Endothelial cell of umbilical vein (primary cell): ENCODE data around the gene ORMDL3. TPM values are rescaled to one million over a fixed set of nuclear protein-coding genes. Genes with fewer than 3 reads are reported as not detected.

ENCODE experiments used
- Bru-seq: library from RNA; stranded (reverse); fragments of 400-500 nt; gene quantifications from one replicate; lab custom pipeline; 2021; lab: Mats Ljungman, UMichigan
- BruChase-seq, 2 experiments: library from RNA; stranded (reverse); fragments of 400-500 nt; gene quantifications; one replicate each; lab custom pipeline; 2021; lab: Mats Ljungman, UMichigan
- BruUV-seq: library from RNA; stranded (reverse); fragments of 400-500 nt; replicated peaks from 2 replicates; lab custom pipeline; 2021; lab: Mats Ljungman, UMichigan
- CTCF ChIA-PET: fragments of 300-600, 350-600 bp; sonication (Branson Sonifier 250); formaldehyde crosslinking; loops from one replicate; lab custom pipeline; 2021; ENCODE audit warnings: antibody characterized with exemption, inconsistent platforms; lab: Charles Lee
- POLR2A ChIA-PET: fragments of 300-600, 350-600 bp; sonication (Branson Sonifier 250); formaldehyde crosslinking; loops from one replicate; lab custom pipeline; 2021; ENCODE audit warnings: antibody characterized with exemption, inconsistent platforms; lab: Charles Lee
- DNase-seq: peaks from one replicate; pipeline ENCODE4 v3.0.0-alpha.2; 2011; ENCODE audit warnings: low read depth, low spot score
- FAIRE-seq: peaks from 2 replicates; lab custom pipeline; 2011; peaks lifted over from hg19 to GRCh38; lab: Jason Lieb, UNC
- H2AFZ ChIP-seq: 2 replicates; pipeline ENCODE4 v1.6.0; 2012; ENCODE audit warnings: low read depth, low read length, control low read depth, inconsistent platforms
- H3K27ac ChIP-seq: 2 replicates; pipeline ENCODE4 v1.5.1; 2011; ENCODE audit warnings: low read depth, mild to moderate bottlenecking, control low read depth, low read length, moderate library complexity; ENCODE audit not compliant: insufficient read depth
- H3K27me3 ChIP-seq, 2 experiments: 2 replicates each; pipeline versions ENCODE4 v1.6.0 to v1.6.1; 2011; ENCODE audit warnings: low read length in 2 of 2, mixed read lengths in 1 of 2; ENCODE audit not compliant: control insufficient read depth in 2 of 2, insufficient read depth in 2 of 2
- H3K36me3 ChIP-seq, 2 experiments: 2 replicates in 1 of 2; 3 replicates in 1 of 2; pipeline ENCODE4 v1.5.1; 2011; ENCODE audit warnings: low read length in 2 of 2, mild to moderate bottlenecking in 1 of 2, moderate library complexity in 1 of 2; ENCODE audit not compliant: control insufficient read depth in 2 of 2, insufficient read depth in 2 of 2; ENCODE audit errors: extremely low read depth in 1 of 2
- H3K4me1 ChIP-seq: 3 replicates; pipeline ENCODE4 v1.5.1; 2011; ENCODE audit warnings: mild to moderate bottlenecking, low read length; ENCODE audit not compliant: control insufficient read depth, insufficient read depth; ENCODE audit errors: extremely low read depth
- H3K4me2 ChIP-seq: 2 replicates; pipeline ENCODE4 v1.6.1; 2011; ENCODE audit warnings: low read length, control low read depth, mixed read lengths; ENCODE audit not compliant: insufficient read depth
- H3K4me3 ChIP-seq, 3 experiments: fragments of 200-600 bp in 1 of 3; sonication (generic), shearing (Covaris generic) in 1 of 3; replicated peaks in 1 of 3; 2 replicates each; pipeline ENCODE4 v1.5.1; 2011 to 2016; ENCODE audit warnings: control low read depth in 3 of 3, low read length in 3 of 3, mild to moderate bottlenecking in 2 of 3, inconsistent platforms in 1 of 3, low read depth in 1 of 3, moderate library complexity in 1 of 3; ENCODE audit not compliant: insufficient read depth in 1 of 3
- H3K79me2 ChIP-seq: 2 replicates; pipeline ENCODE4 v1.6.0; 2012; ENCODE audit warnings: low read length, inconsistent platforms; ENCODE audit not compliant: control insufficient read depth, insufficient read depth
- H3K9ac ChIP-seq: replicated peaks from 2 replicates; pipeline ENCODE3; 2011; ENCODE audit warnings: low read length, control low read depth; ENCODE audit not compliant: insufficient read depth; ENCODE audit errors: extremely low read depth
- H3K9me1 ChIP-seq: replicated peaks from 3 replicates; pipeline ENCODE4 v1.6.0; 2011; ENCODE audit warnings: mild to moderate bottlenecking, low read length; ENCODE audit not compliant: control insufficient read depth, insufficient read depth; ENCODE audit errors: extremely low read depth
- H3K9me3 ChIP-seq: replicated peaks from 2 replicates; pipeline ENCODE4 v1.5.1; 2012; ENCODE audit warnings: low read length, inconsistent platforms; ENCODE audit not compliant: control insufficient read depth, insufficient read depth
- H4K20me1 ChIP-seq: replicated peaks from 2 replicates; pipeline ENCODE3; 2011; ENCODE audit warnings: mild to moderate bottlenecking, low read length; ENCODE audit not compliant: control insufficient read depth, insufficient read depth; ENCODE audit errors: extremely low read depth
- EZH2 ChIP-seq: IDR thresholded peaks from 2 replicates; pipeline ENCODE4 v1.6.1; 2012; ENCODE audit warnings: borderline replicate concordance, low read depth, mild to moderate bottlenecking, moderate library complexity, low read length, inconsistent platforms; ENCODE audit not compliant: severe bottlenecking
- FOS ChIP-seq: IDR thresholded peaks from 2 replicates; pipeline ENCODE4 v1.6.1; 2011; ENCODE audit warnings: mild to moderate bottlenecking, low read length, moderate library complexity, borderline replicate concordance; ENCODE audit not compliant: insufficient read depth
- POLR2A ChIP-seq: IDR thresholded peaks from 2 replicates; pipeline ENCODE4 v1.6.1; 2012; ENCODE audit warnings: low read depth, mild to moderate bottlenecking, control low read depth, low read length
- POLR2AphosphoS5 ChIP-seq: IDR thresholded peaks from 2 replicates; pipeline ENCODE4 v1.6.1; 2012; ENCODE audit warnings: low read depth, mild to moderate bottlenecking, control low read depth, low read length, moderate library complexity; ENCODE audit not compliant: insufficient read depth
- dilution Hi-C: fragments of 300-500 bp; cut with MboI; formaldehyde crosslinking; loops from one replicate; pipeline ENCODE4 v1.15.0; 2019; ENCODE audit warnings: low sequenced_read_pairs; ENCODE audit not compliant: extremely low pct_ligation_motif_present
- intact Hi-C: fragments of 100-400 bp; cut with micrococcal nuclease; formaldehyde crosslinking; loops from one replicate; pipeline ENCODE4 v1.10.0; 2022
- long read RNA-seq: library from polyadenylated mRNA; stranded (forward); transcript quantifications from one replicate; pipeline ENCODE4 v2.0.0, GENCODE V29; 2021
- polyA minus RNA-seq, 3 experiments: library from RNA; depleted of rRNA, polyadenylated mRNA; stranded (reverse); fragments of >200 nt; gene quantifications; 1 replicate in 1 of 3; 2 replicates in 2 of 3; pipeline ENCODE4 v1.2.3, GENCODE V29; 2011
- polyA plus RNA-seq, 4 experiments: library from polyadenylated mRNA; depleted of rRNA in 3 of 4; stranded (reverse) in 3 of 4; unstranded in 1 of 4; fragments of >200 nt; gene quantifications; 2 replicates each; pipeline versions ENCODE4 v1.2.1 to v1.2.3, GENCODE V29; 2011 to 2012; ENCODE audit warnings: missing spikeins in 1 of 4
- total RNA-seq: library from RNA; stranded (reverse); gene quantifications from 2 replicates; pipeline ENCODE4 v1.2.3, GENCODE V29; 2021
- TF ChIP-seq, protein P1 (sequence below): IDR thresholded peaks from 2 replicates; pipeline ENCODE4 v1.6.1; 2011; ENCODE audit not compliant: insufficient read depth, insufficient read length
- TF ChIP-seq, protein P2 (sequence below), 2 donors: IDR thresholded peaks; 1 replicate in 1 of 2; 2 replicates in 1 of 2; pipeline ENCODE4 v1.5.1; 2011; ENCODE audit warnings: low read length in 2 of 2, mild to moderate bottlenecking in 2 of 2, moderate library complexity in 2 of 2, control low read depth in 1 of 2, inconsistent platforms in 1 of 2, low read depth in 1 of 2; ENCODE audit not compliant: insufficient read depth in 1 of 2; ENCODE audit errors: extremely low read depth in 1 of 2

The ORMDL3 gene, protein sequence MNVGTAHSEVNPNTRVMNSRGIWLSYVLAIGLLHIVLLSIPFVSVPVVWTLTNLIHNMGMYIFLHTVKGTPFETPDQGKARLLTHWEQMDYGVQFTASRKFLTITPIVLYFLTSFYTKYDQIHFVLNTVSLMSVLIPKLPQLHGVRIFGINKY
- total RNA-seq (26.7 and 29.8 TPM in 2 replicates), polyA plus RNA-seq (49.8 and 53.4 TPM in 2 replicates), polyA minus RNA-seq (58.5 and 67.5 TPM in 2 replicates), Bru-seq, nascent RNA (percentile 59 among the genes with signal in this experiment), BruChase-seq, experiment 1, labeled RNA remaining after a 6-hour chase (percentile 81 among the genes with signal in this experiment), BruChase-seq, experiment 2, labeled RNA remaining after a 2-hour chase (percentile 82 among the genes with signal in this experiment)
- polyA plus RNA-seq (2011; cell fraction: cytosol; rRNA removed), result 30.3 and 31.1 TPM in 2 replicates
- 31.1 and 56.9 TPM in 2 replicates for polyA plus RNA-seq (2011; cell fraction: nucleus; rRNA removed)
- polyA plus RNA-seq (2012), result 29.4 and 40.4 TPM in 2 replicates
- polyA minus RNA-seq (2011; cell fraction: cytosol; rRNA and poly(A)+ RNA removed), result 14.5 TPM
- 17.8 and 21.3 TPM in 2 replicates for polyA minus RNA-seq (2011; cell fraction: nucleus; rRNA and poly(A)+ RNA removed)
- long read RNA-seq, partial matches to known transcripts, result 0 of 3 reads
- long read RNA-seq, other reads (novel, unspliced or antisense), result 3 of 3 reads

DNA sequence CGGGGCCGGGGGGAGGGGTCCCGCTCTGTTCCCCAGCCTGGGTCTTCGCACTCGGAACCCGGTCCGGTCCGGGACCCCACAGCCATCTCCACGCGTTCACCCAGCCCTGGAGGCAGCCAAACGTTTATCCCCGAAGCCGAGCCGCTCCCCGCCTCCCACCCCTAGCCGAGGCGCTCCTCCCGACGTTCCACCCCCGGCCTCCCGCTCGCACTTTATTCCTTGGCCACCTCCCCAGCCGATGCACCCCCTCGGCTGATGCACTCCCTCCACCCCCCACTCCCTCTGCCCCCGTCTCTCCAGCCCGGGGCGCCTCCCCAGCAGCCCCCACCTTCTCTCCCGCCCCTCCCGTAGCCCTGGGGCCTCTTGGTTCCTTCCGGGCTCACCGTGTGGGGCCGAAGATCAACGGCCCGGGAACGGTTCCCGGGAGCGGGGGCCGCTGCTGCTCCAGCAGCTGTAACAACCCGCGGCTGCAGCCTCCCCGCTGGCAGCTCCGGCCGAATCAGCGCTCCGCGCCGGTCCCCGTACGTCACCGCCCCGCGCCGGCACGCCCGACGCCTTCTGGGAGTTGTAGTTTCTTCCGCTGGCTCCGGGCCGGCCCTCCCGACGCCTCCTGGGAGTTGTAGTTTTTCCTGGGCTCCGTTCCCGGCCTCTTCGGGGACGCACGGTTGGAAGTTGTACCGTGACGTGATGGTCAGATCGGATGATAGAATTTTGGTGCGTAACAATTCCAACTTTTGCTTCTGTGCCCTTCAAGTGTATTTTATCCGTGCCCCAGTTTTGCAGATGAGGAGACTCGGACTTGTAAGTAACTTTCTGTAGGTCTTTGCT is at the start of gene ORMDL3, which contains the start of gene LRRC3C:
Gene ORMDL3, minus strand, starts transcription at position 501 of the 828 bp plus-strand sequence. CDS start 3,398 bp downstream, outside the sequence.
Gene LRRC3C, plus strand, starts transcription at position 632 of the 828 bp plus-strand sequence. CDS start 13,792 bp downstream, outside the sequence.
- ChIA-PET POLR2A (interaction anchor here (0.6 to 0.7 kb wide), 2 partner anchors 54 to 466 kb away, joined by 5 read pairs; partner anchors contain the start of gene PSMD3), CTCF (interaction anchor here (1.1 to 2.2 kb wide), 3 partner anchors 31 to 53 kb away, joined by 3 to 9 read pairs (median 3); partner anchors contain the start of gene PSMD3)
- Histone ChIP-seq H2AFZ (peak within 1 kb of the TSS; percentile 62), H3K4me2 (peak within 1 kb of the TSS; percentile 80), H3K27ac (peak within 1 kb of the TSS; percentile 100), H3K4me3 (peak within 1 kb of the TSS; percentile 55 to 94 (median 91)), H3K79me2 (peaks cover 24% of the 10 kb centered on the region), H3K9me3 (no peaks in the 10 kb centered on the region), H3K36me3 (peaks cover 3 to 13% of the 10 kb centered on the region in 2 experiments), H3K4me1 (peaks cover 43% of the 10 kb centered on the region), H4K20me1 (no peaks in the 10 kb centered on the region), H3K27me3 (no peaks in the 10 kb centered on the region), H3K9me1 (no peaks in the 10 kb centered on the region), H3K9ac (peak within 1 kb of the TSS; percentile 84)
- peak; percentile 96 for FAIRE-seq
- TF ChIP-seq EZH2 (no peak), POLR2A (peak; percentile 70), FOS (no peak), POLR2AphosphoS5 (peak; percentile 67)
- TF ChIP-seq, protein P1, sequence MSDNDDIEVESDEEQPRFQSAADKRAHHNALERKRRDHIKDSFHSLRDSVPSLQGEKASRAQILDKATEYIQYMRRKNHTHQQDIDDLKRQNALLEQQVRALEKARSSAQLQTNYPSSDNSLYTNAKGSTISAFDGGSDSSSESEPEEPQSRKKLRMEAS, result no peak
- TF ChIP-seq, protein P2, sequence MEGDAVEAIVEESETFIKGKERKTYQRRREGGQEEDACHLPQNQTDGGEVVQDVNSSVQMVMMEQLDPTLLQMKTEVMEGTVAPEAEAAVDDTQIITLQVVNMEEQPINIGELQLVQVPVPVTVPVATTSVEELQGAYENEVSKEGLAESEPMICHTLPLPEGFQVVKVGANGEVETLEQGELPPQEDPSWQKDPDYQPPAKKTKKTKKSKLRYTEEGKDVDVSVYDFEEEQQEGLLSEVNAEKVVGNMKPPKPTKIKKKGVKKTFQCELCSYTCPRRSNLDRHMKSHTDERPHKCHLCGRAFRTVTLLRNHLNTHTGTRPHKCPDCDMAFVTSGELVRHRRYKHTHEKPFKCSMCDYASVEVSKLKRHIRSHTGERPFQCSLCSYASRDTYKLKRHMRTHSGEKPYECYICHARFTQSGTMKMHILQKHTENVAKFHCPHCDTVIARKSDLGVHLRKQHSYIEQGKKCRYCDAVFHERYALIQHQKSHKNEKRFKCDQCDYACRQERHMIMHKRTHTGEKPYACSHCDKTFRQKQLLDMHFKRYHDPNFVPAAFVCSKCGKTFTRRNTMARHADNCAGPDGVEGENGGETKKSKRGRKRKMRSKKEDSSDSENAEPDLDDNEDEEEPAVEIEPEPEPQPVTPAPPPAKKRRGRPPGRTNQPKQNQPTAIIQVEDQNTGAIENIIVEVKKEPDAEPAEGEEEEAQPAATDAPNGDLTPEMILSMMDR (IDR thresholded peaks at IDR 0.05; ENCODE audit: extremely low read depth in 1 of 2, insufficient read depth in 1 of 2, low read depth in 1 of 2, low read length in 2 of 2), result no peak
- intact Hi-C loops, result loop anchor here (2.0 kb wide), 1 partner anchor 53 kb away; the partner anchor contains the start of gene PSMD3
- peak; percentile 93 for DNase-seq
- no TSS peak for BruUV-seq
- dilution Hi-C loops, result no loop called here
